IMR-90 (cell line): ENCODE measurements around the gene TWSG1. TPM values are rescaled to one million over a fixed set of nuclear protein-coding genes. Genes with fewer than 3 reads are reported as not detected.

Experiments used
- ATAC-seq: fragments of 200-7000 bp; cut with Tn5 transposase; 2 replicates; pipeline ENCODE4 v1.9.1; 2020; ENCODE audit warnings: low read depth, mild to moderate bottlenecking, moderate library complexity
- BruUV-seq: library from RNA; stranded (reverse); fragments of 400-500 nt; replicated peaks from 2 replicates; lab custom pipeline; 2021; lab: Mats Ljungman, UMichigan
- CTCF ChIA-PET: fragments of 300-600 bp; formaldehyde crosslinking; extraction: SDS; loops from one replicate; lab custom pipeline; 2021; ENCODE audit warnings: antibody characterized with exemption; lab: Yijun Ruan, JAX
- POLR2A ChIA-PET: fragments of 300-600 bp; sonication (Branson Sonifier 250); formaldehyde crosslinking; loops from one replicate; lab custom pipeline; 2022; ENCODE audit warnings: antibody characterized with exemption; ENCODE audit not compliant: unreplicated experiment; lab: Charles Lee
- DNase-seq: peaks from one replicate; pipeline ENCODE4 v3.0.0; 2013
- H2AFZ ChIP-seq: replicated peaks from 2 replicates; pipeline ENCODE3; 2013; ENCODE audit warnings: low read length, mild to moderate bottlenecking; ENCODE audit not compliant: poor library complexity
- H2AK5ac ChIP-seq: 2 replicates; pipeline ENCODE4 v1.6.1; 2013; ENCODE audit warnings: low read depth, low read length, inconsistent platforms
- H2AK9ac ChIP-seq: replicated peaks from 2 replicates; pipeline ENCODE3; 2013; ENCODE audit warnings: mild to moderate bottlenecking, low read depth, low read length, moderate library complexity; ENCODE audit not compliant: poor library complexity
- H2BK120ac ChIP-seq: 2 replicates; pipeline ENCODE4 v1.6.1; 2013; ENCODE audit warnings: low read depth, low read length, inconsistent platforms
- H2BK15ac ChIP-seq: 3 replicates; pipeline ENCODE4 v1.6.1; 2013; ENCODE audit warnings: low read depth, low read length, inconsistent platforms
- H2BK20ac ChIP-seq: 2 replicates; pipeline ENCODE4 v1.6.1; 2013; ENCODE audit warnings: low read depth, mild to moderate bottlenecking, inconsistent platforms, low read length, moderate library complexity
- H2BK5ac ChIP-seq: 2 replicates; pipeline ENCODE4 v1.6.1; 2013; ENCODE audit warnings: mild to moderate bottlenecking, low read depth, low read length, inconsistent platforms; ENCODE audit not compliant: poor library complexity, severe bottlenecking
- H3K14ac ChIP-seq: replicated peaks from 2 replicates; pipeline ENCODE4 v1.6.1; 2013; ENCODE audit warnings: low read depth, low read length, inconsistent platforms
- H3K18ac ChIP-seq: 2 replicates; pipeline ENCODE4 v1.6.1; 2013; ENCODE audit warnings: low read depth, low read length, control low read depth
- H3K23ac ChIP-seq: 2 replicates; pipeline ENCODE4 v1.6.1; 2013; ENCODE audit warnings: low read depth, low read length, inconsistent platforms
- H3K27ac ChIP-seq: 2 replicates; pipeline ENCODE4 v1.5.1; 2013; ENCODE audit warnings: mild to moderate bottlenecking, control low read depth, low read length; ENCODE audit not compliant: insufficient read depth
- H3K27me3 ChIP-seq: 2 replicates; pipeline ENCODE4 v1.6.1; 2013; ENCODE audit warnings: low read length; ENCODE audit not compliant: control insufficient read depth, insufficient read depth
- H3K36me3 ChIP-seq: 2 replicates; pipeline ENCODE4 v1.6.1; 2013; ENCODE audit warnings: low read length, mixed read lengths; ENCODE audit not compliant: control insufficient read depth, insufficient read depth
- H3K4ac ChIP-seq: 2 replicates; pipeline ENCODE4 v1.6.1; 2013; ENCODE audit warnings: low read depth, low read length, inconsistent platforms
- H3K4me1 ChIP-seq: 2 replicates; pipeline ENCODE4 v1.6.1; 2013; ENCODE audit warnings: low read length, mixed read lengths; ENCODE audit not compliant: control insufficient read depth, insufficient read depth
- H3K4me2 ChIP-seq: 2 replicates; pipeline ENCODE4 v1.6.1; 2013; ENCODE audit warnings: low read depth, mild to moderate bottlenecking, control low read depth, low read length, moderate library complexity
- H3K4me3 ChIP-seq: 2 replicates; pipeline ENCODE4 v1.5.1; 2013; ENCODE audit warnings: low read depth, mild to moderate bottlenecking, control low read depth, low read length, moderate library complexity; ENCODE audit not compliant: insufficient read depth
- H3K56ac ChIP-seq: 2 replicates; pipeline ENCODE4 v1.6.1; 2013; ENCODE audit warnings: low read length, inconsistent platforms; ENCODE audit not compliant: insufficient read depth; ENCODE audit errors: extremely low read depth
- H3K79me1 ChIP-seq, 2 experiments: 2 replicates each; pipeline ENCODE4 v1.6.1; 2013; ENCODE audit warnings: low read length in 2 of 2, inconsistent platforms in 1 of 2, low read depth in 1 of 2
- H3K9ac ChIP-seq: 2 replicates; pipeline ENCODE4 v1.6.1; 2013; ENCODE audit warnings: low read depth, low read length, control low read depth
- H3K9me1 ChIP-seq: 2 replicates; pipeline ENCODE4 v1.6.1; 2013; ENCODE audit warnings: low read length, inconsistent platforms; ENCODE audit not compliant: insufficient read depth
- H3K9me3 ChIP-seq: 2 replicates; pipeline ENCODE4 v1.6.1; 2013; ENCODE audit warnings: low read length; ENCODE audit not compliant: control insufficient read depth, insufficient read depth
- H4K20me1 ChIP-seq: 2 replicates; pipeline ENCODE4 v1.6.1; 2013; ENCODE audit warnings: low read length, inconsistent platforms; ENCODE audit not compliant: insufficient read depth
- H4K5ac ChIP-seq: 2 replicates; pipeline ENCODE4 v1.6.1; 2013; ENCODE audit warnings: mild to moderate bottlenecking, low read depth, low read length, control low read depth
- H4K8ac ChIP-seq, 2 experiments: 2 replicates each; pipeline ENCODE4 v1.6.1; 2013; ENCODE audit warnings: low read depth in 2 of 2, low read length in 2 of 2, control low read depth in 1 of 2, inconsistent platforms in 1 of 2
- H4K91ac ChIP-seq: 2 replicates; pipeline ENCODE4 v1.6.1; 2013; ENCODE audit warnings: low read depth, low read length, inconsistent platforms; ENCODE audit not compliant: insufficient read depth
- BHLHE40 ChIP-seq: fragments of 150-350 bp; IDR thresholded peaks from 2 replicates; pipeline ENCODE4 v1.6.1; 2016; ENCODE audit warnings: mild to moderate bottlenecking, low read depth, low read length
- CEBPB ChIP-seq: IDR thresholded peaks from 2 replicates; pipeline ENCODE4 v1.6.1; 2012; ENCODE audit warnings: low read depth, low read length, improper control_type of control experiment
- CTCF ChIP-seq: conservative IDR thresholded peaks from 2 replicates; pipeline ENCODE4 v1.5.1; 2012; ENCODE audit warnings: mild to moderate bottlenecking, low read depth, low read length, improper control_type of control experiment
- ELK1 ChIP-seq: fragments of 150-350 bp; IDR thresholded peaks from 2 replicates; pipeline ENCODE4 v1.6.1; 2016; ENCODE audit warnings: low read depth, mild to moderate bottlenecking, low read length, moderate library complexity, borderline replicate concordance
- MAFK ChIP-seq: IDR thresholded peaks from 2 replicates; pipeline ENCODE4 v1.6.1; 2012; ENCODE audit warnings: low read depth, low read length, improper control_type of control experiment
- MAZ ChIP-seq: IDR thresholded peaks from 2 replicates; pipeline ENCODE4 v1.6.1; 2012; ENCODE audit warnings: low read depth, mild to moderate bottlenecking, low read length, improper control_type of control experiment, moderate library complexity, borderline replicate concordance
- RFX5 ChIP-seq: IDR thresholded peaks from 2 replicates; pipeline ENCODE4 v1.8.0; 2012; ENCODE audit warnings: low read depth, mild to moderate bottlenecking, low read length, moderate library complexity
- USF2 ChIP-seq: fragments of 150-350 bp; IDR thresholded peaks from 2 replicates; pipeline ENCODE4 v1.6.1; 2017; ENCODE audit warnings: mild to moderate bottlenecking, antibody characterized with exemption, low read length, low read depth
- WGBS, 2 experiments: methylation state at CpG; one replicate each; pipeline versions ENCODE4 v1.1.5 to v1.1.7; 2013; ENCODE audit warnings: missing lambda C conversion rate in 2 of 2; ENCODE audit not compliant: insufficient read length in 1 of 2; ENCODE audit errors: extremely low coverage in 2 of 2; 5-methylcytosine and 5-hydroxymethylcytosine counted together
- dilution Hi-C: fragments of 300-500 bp; cut with HindIII; formaldehyde crosslinking; loops from one replicate; pipeline ENCODE4 v1.14.3; 2018; ENCODE audit warnings: low sequenced_read_pairs; ENCODE audit not compliant: unreplicated experiment
- in situ Hi-C: fragments of 300-500 bp; cut with MboI; formaldehyde crosslinking; loops from 3 replicates; pipeline ENCODE4 v1.14.3; 2019; ENCODE audit warnings: low sequenced_read_pairs, inconsistent platforms, mixed read lengths
- intact Hi-C: fragments of 100-400 bp; cut with micrococcal nuclease; formaldehyde crosslinking; loops from 2 replicates; pipeline ENCODE4 v1.10.0; 2022
- polyA plus RNA-seq, 3 experiments: library from polyadenylated mRNA; depleted of rRNA; stranded (reverse); fragments of >200 nt; gene quantifications; 2 replicates each; pipeline ENCODE4 v1.2.3, GENCODE V29; 2012; ENCODE audit warnings: low replicate concordance in 1 of 3
- total RNA-seq: library from RNA; depleted of rRNA; stranded (reverse); fragments of >200 nt; gene quantifications from 2 replicates; pipeline ENCODE4 v1.2.3, GENCODE V29; 2012

The TWSG1 gene
- total and polyA plus RNA-seq, 2 of the 4 experiments (the other 2 are of a cell fraction) = 80.4 to 115 TPM

GRCh38 chr18:9446839-9447238 is 112.3 kb downstream of the TWSG1 start:
- no peak overlapping the region for H2BK20ac ChIP-seq
- H3K4me2 ChIP-seq = no peak overlapping the region
- H3K4ac ChIP-seq = no peak overlapping the region
- no peak overlapping the region for H3K23ac ChIP-seq
- no peak overlapping the region for H4K91ac ChIP-seq
- H2AFZ ChIP-seq = no peak overlapping the region
- peaks cover 13% of the 10 kb centered on the region for H3K9me3 ChIP-seq
- no peaks in the 10 kb centered on the region for H3K36me3 ChIP-seq
- CTCF ChIA-PET = no interaction called here
- H3K9ac ChIP-seq = no peak overlapping the region
- H3K4me1 ChIP-seq = no peaks in the 10 kb centered on the region
- no peak overlapping the region for H2AK9ac ChIP-seq
- dilution Hi-C loops = no loop called here
- no peak overlapping the region for H4K8ac ChIP-seq
- no peak for ATAC-seq
- H2BK5ac ChIP-seq = no peak overlapping the region
- POLR2A ChIA-PET = no interaction called here
- H2BK15ac ChIP-seq = no peak overlapping the region
- H3K79me1 ChIP-seq = no peaks in the 10 kb centered on the region
- H3K14ac ChIP-seq = no peak overlapping the region
- in situ Hi-C loops = no loop called here
- BruUV-seq = no TSS peak
- no peak overlapping the region for H3K56ac ChIP-seq
- H3K27ac ChIP-seq = no peak overlapping the region
- H2BK120ac ChIP-seq = no peak overlapping the region
- peak; percentile 41; the same call in 1 of the 2 replicates for TF ChIP-seq BHLHE40
- no peak for TF ChIP-seq MAFK
- no peak for TF ChIP-seq CEBPB
- no peak for TF ChIP-seq MAZ
- TF ChIP-seq CTCF = no peak
- TF ChIP-seq USF2 = no peak
- TF ChIP-seq RFX5 = no peak
- no peak for TF ChIP-seq ELK1
- no peaks in the 10 kb centered on the region; the same call in 1 of the 2 replicates for H3K27me3 ChIP-seq
- H2AK5ac ChIP-seq = no peak overlapping the region
- 71% methylated on average over 3 of the region's 5 CpGs; no CpG with 5 or more reads in 1 of the 2 experiments for WGBS, 2 experiments
- no peak overlapping the region for H4K5ac ChIP-seq
- H4K20me1 ChIP-seq = no peaks in the 10 kb centered on the region
- peaks cover 3% of the 10 kb centered on the region; the same call in 1 of the 2 replicates for H3K9me1 ChIP-seq
- peak; percentile 17 for DNase-seq
- H3K4me3 ChIP-seq = no peak overlapping the region
- intact Hi-C loops = no loop called here
- H3K18ac ChIP-seq = no peak overlapping the region
